H1 (cell line): ENCODE measurements around the gene ME3. TPM values are rescaled to one million over a fixed set of nuclear protein-coding genes. Genes with fewer than 3 reads are reported as not detected.

Experiments
- CTCF ChIA-PET: fragments of 300-600 bp; sonication (Branson Sonifier 250); formaldehyde crosslinking; loops from one replicate; lab custom pipeline; 2021; ENCODE audit not compliant: partially characterized antibody; lab: Charles Lee
- POLR2A ChIA-PET: fragments of 300-600 bp; sonication (Branson Sonifier 250); formaldehyde crosslinking; loops from one replicate; lab custom pipeline; 2021; ENCODE audit warnings: inconsistent platforms; ENCODE audit not compliant: partially characterized antibody; lab: Charles Lee
- DNase-seq, 2 experiments: peaks; one replicate each; pipeline versions ENCODE4 v3.0.0 to v3.0.0-alpha.2; 2010 to 2022; ENCODE audit warnings: low spot score in 2 of 2, low read depth in 1 of 2, mixed read lengths in 1 of 2
- FAIRE-seq: peaks from 2 replicates; lab custom pipeline; 2011; peaks lifted over from hg19 to GRCh38; lab: Jason Lieb, UNC
- H2AFZ ChIP-seq: 2 replicates; pipeline ENCODE4 v1.8.1; 2012; ENCODE audit warnings: low read length, inconsistent platforms
- H2AK5ac ChIP-seq: 2 replicates; pipeline ENCODE4 v1.6.1; 2013; ENCODE audit warnings: low read depth, low read length
- H2BK120ac ChIP-seq: replicated peaks from 2 replicates; pipeline ENCODE3; 2013; ENCODE audit warnings: low read depth, low read length, inconsistent platforms
- H2BK12ac ChIP-seq: 2 replicates; pipeline ENCODE4 v1.6.1; 2013; ENCODE audit warnings: low read depth, low read length
- H2BK15ac ChIP-seq: 2 replicates; pipeline ENCODE4 v1.6.1; 2013; ENCODE audit warnings: low read length
- H2BK20ac ChIP-seq: 2 replicates; pipeline ENCODE4 v1.6.1; 2013; ENCODE audit warnings: low read length
- H2BK5ac ChIP-seq: 2 replicates; pipeline ENCODE4 v1.6.1; 2013; ENCODE audit warnings: low read depth, low read length
- H3K14ac ChIP-seq: 2 replicates; pipeline ENCODE4 v1.6.1; 2013; ENCODE audit warnings: inconsistent platforms; ENCODE audit not compliant: insufficient read length
- H3K18ac ChIP-seq: 2 replicates; pipeline ENCODE4 v1.6.1; 2013; ENCODE audit warnings: low read length; ENCODE audit errors: extremely low read depth
- H3K23ac ChIP-seq: 2 replicates; pipeline ENCODE4 v1.6.1; 2013; ENCODE audit warnings: inconsistent platforms; ENCODE audit not compliant: insufficient read length
- H3K23me2 ChIP-seq: 2 replicates; pipeline ENCODE4 v1.6.1; 2013; ENCODE audit warnings: low read depth, low read length
- H3K27ac ChIP-seq: 2 replicates; pipeline ENCODE4 v1.6.1; 2011; ENCODE audit warnings: low read depth, low read length, inconsistent platforms
- H3K27me3 ChIP-seq, 4 experiments: replicated peaks in 1 of 4; 1 replicate in 1 of 4; 2 replicates in 3 of 4; pipeline versions ENCODE4 v1.6.1 to v1.8.1; 2011 to 2013; ENCODE audit warnings: low read length in 3 of 4, mild to moderate bottlenecking in 3 of 4, inconsistent platforms in 2 of 4, mixed read lengths in 2 of 4, moderate library complexity in 1 of 4; ENCODE audit not compliant: control insufficient read depth in 3 of 4, insufficient read depth in 3 of 4; ENCODE audit errors: extremely low read depth in 1 of 4
- H3K36me3 ChIP-seq, 4 experiments: 2 replicates each; pipeline versions ENCODE4 v1.6.1 to v1.8.1; 2011 to 2013; ENCODE audit warnings: mild to moderate bottlenecking in 4 of 4, low read length in 3 of 4, moderate library complexity in 2 of 4, control low read depth in 1 of 4, inconsistent platforms in 1 of 4; ENCODE audit not compliant: insufficient read depth in 4 of 4, control insufficient read depth in 2 of 4
- H3K4ac ChIP-seq: replicated peaks from 2 replicates; pipeline ENCODE3; 2013; ENCODE audit warnings: low read length, low read depth, mixed read lengths, inconsistent platforms; ENCODE audit not compliant: insufficient read length
- H3K4me1 ChIP-seq, 4 experiments: replicated peaks in 1 of 4; 1 replicate in 1 of 4; 2 replicates in 3 of 4; pipeline versions ENCODE4 v1.6.1 to v1.8.1; 2011 to 2013; ENCODE audit warnings: low read length in 3 of 4, inconsistent platforms in 2 of 4, mixed read lengths in 1 of 4; ENCODE audit not compliant: insufficient read depth in 4 of 4, control insufficient read depth in 3 of 4
- H3K4me2 ChIP-seq, 2 experiments: 2 replicates each; pipeline versions ENCODE4 v1.6.1 to v1.8.1; 2011 to 2013; ENCODE audit warnings: low read depth in 2 of 2, low read length in 2 of 2, control low read depth in 1 of 2, inconsistent platforms in 1 of 2, mild to moderate bottlenecking in 1 of 2; ENCODE audit not compliant: insufficient read depth in 1 of 2
- H3K4me3 ChIP-seq, 4 experiments: fragments of 200-600, 300-600 bp in 1 of 4; sonication (generic), shearing (Covaris generic), sonication (Bioruptor Twin) in 1 of 4; 2 replicates each; pipeline versions ENCODE4 v1.5.1 to v1.8.1; 2011 to 2016; ENCODE audit warnings: low read length in 4 of 4, low read depth in 3 of 4, control low read depth in 2 of 4, inconsistent platforms in 2 of 4, mild to moderate bottlenecking in 2 of 4, mixed read lengths in 1 of 4, moderate library complexity in 1 of 4; ENCODE audit not compliant: insufficient read depth in 2 of 4; ENCODE audit errors: extremely low read depth in 1 of 4
- H3K56ac ChIP-seq: replicated peaks from 2 replicates; pipeline ENCODE3; 2013; ENCODE audit warnings: low read depth, mild to moderate bottlenecking, mixed read lengths, low read length, inconsistent platforms; ENCODE audit not compliant: insufficient read length
- H3K79me1 ChIP-seq: 2 replicates; pipeline ENCODE4 v1.6.1; 2013; ENCODE audit warnings: low read depth, low read length, control low read depth
- H3K79me2 ChIP-seq, 2 experiments: 2 replicates each; pipeline versions ENCODE4 v1.6.1 to v1.8.1; 2012 to 2013; ENCODE audit warnings: low read length in 2 of 2, mild to moderate bottlenecking in 2 of 2, inconsistent platforms in 1 of 2; ENCODE audit not compliant: insufficient read depth in 2 of 2, control insufficient read depth in 1 of 2
- H3K9ac ChIP-seq, 4 experiments: replicated peaks in 1 of 4; 1 replicate in 1 of 4; 2 replicates in 3 of 4; pipeline versions ENCODE4 v1.6.1 to v1.8.1; 2011 to 2013; ENCODE audit warnings: low read depth in 3 of 4, low read length in 3 of 4, control low read depth in 2 of 4, mild to moderate bottlenecking in 2 of 4, moderate library complexity in 2 of 4, inconsistent platforms in 1 of 4; ENCODE audit errors: extremely low read depth in 1 of 4
- H3K9me3 ChIP-seq, 2 experiments: 2 replicates each; pipeline versions ENCODE4 v1.6.1 to v1.8.1; 2012 to 2013; ENCODE audit warnings: mild to moderate bottlenecking in 2 of 2, moderate library complexity in 2 of 2, control low read depth in 1 of 2, inconsistent platforms in 1 of 2, low read depth in 1 of 2, low read length in 1 of 2, mixed read lengths in 1 of 2; ENCODE audit not compliant: insufficient read depth in 2 of 2
- H4K20me1 ChIP-seq, 2 experiments: replicated peaks in 1 of 2; 2 replicates each; pipeline versions ENCODE3 to v1.8.1; 2011 to 2013; ENCODE audit warnings: inconsistent platforms in 2 of 2, low read length in 2 of 2, mild to moderate bottlenecking in 1 of 2; ENCODE audit not compliant: insufficient read depth in 2 of 2, control insufficient read depth in 1 of 2
- H4K5ac ChIP-seq: 2 replicates; pipeline ENCODE4 v1.6.1; 2013; ENCODE audit warnings: low read length, low read depth, mixed read lengths, inconsistent platforms; ENCODE audit not compliant: insufficient read length
- H4K8ac ChIP-seq: 2 replicates; pipeline ENCODE4 v1.8.0; 2013; ENCODE audit warnings: mild to moderate bottlenecking, moderate library complexity, low read length, inconsistent platforms; ENCODE audit not compliant: insufficient read depth; ENCODE audit errors: extremely low read depth
- H4K91ac ChIP-seq: replicated peaks from 2 replicates; pipeline ENCODE3; 2013; ENCODE audit warnings: low read length, mixed read lengths, inconsistent platforms; ENCODE audit not compliant: insufficient read length
- CREB1 ChIP-seq: IDR thresholded peaks from 2 replicates; pipeline ENCODE4 v1.6.1; 2012; ENCODE audit warnings: inconsistent platforms
- CTBP2 ChIP-seq: IDR thresholded peaks from 2 replicates; pipeline ENCODE4 v1.7.0; 2011; ENCODE audit warnings: borderline replicate concordance, mild to moderate bottlenecking, moderate library complexity, mixed read lengths, low read length; ENCODE audit not compliant: insufficient read depth, insufficient read length
- HDAC6 ChIP-seq: IDR thresholded peaks from one replicate; pipeline ENCODE4 v1.7.1; 2012; ENCODE audit warnings: low read depth, mild to moderate bottlenecking, inconsistent platforms, low read length, moderate library complexity
- MAFK ChIP-seq: IDR thresholded peaks from 2 replicates; pipeline ENCODE4 v1.6.1; 2012; ENCODE audit warnings: low read depth, mild to moderate bottlenecking, improper control_type of control experiment, low read length
- NRF1 ChIP-seq: IDR thresholded peaks from 2 replicates; pipeline ENCODE4 v1.6.1; 2011; ENCODE audit warnings: mild to moderate bottlenecking, low read depth, low read length, improper control_type of control experiment
- PHF8 ChIP-seq: fragments of 200-600 bp; sonication (generic); conservative IDR thresholded peaks from 2 replicates; pipeline ENCODE4 v1.7.1; 2012; ENCODE audit warnings: low read depth, mild to moderate bottlenecking, inconsistent platforms, low read length, moderate library complexity
- RBBP5 ChIP-seq: IDR thresholded peaks from 2 replicates; pipeline ENCODE4 v1.7.1; 2012; ENCODE audit warnings: low read depth, mild to moderate bottlenecking, inconsistent platforms, low read length, moderate library complexity, borderline replicate concordance
- SP1 ChIP-seq: IDR thresholded peaks from 2 replicates; pipeline ENCODE4 v1.6.1; 2011; ENCODE audit warnings: low read depth, low read length
- TAF1 ChIP-seq: IDR thresholded peaks from 2 replicates; pipeline ENCODE4 v1.6.1; 2011; ENCODE audit warnings: mild to moderate bottlenecking, low read depth, low read length
- ZNF274 ChIP-seq: IDR thresholded peaks from 2 replicates; pipeline ENCODE4 v1.7.0; 2012; ENCODE audit warnings: low read length, borderline replicate concordance; ENCODE audit errors: extremely low read depth
- WGBS, 2 experiments: shearing (Covaris generic) in 1 of 2; methylation state at CpG; one replicate each; pipeline versions ENCODE4 v1.1.6 to v1.1.7; 2013 to 2015; ENCODE audit warnings: low lambda C conversion rate in 2 of 2, mixed read lengths in 2 of 2, inconsistent platforms in 1 of 2, low coverage in 1 of 2, missing lambda C conversion rate in 1 of 2; ENCODE audit not compliant: insufficient replicate concordance in 2 of 2, insufficient coverage in 1 of 2, insufficient read length in 1 of 2; ENCODE audit errors: extremely low coverage in 1 of 2, missing lambda C conversion rate in 1 of 2; 5-methylcytosine and 5-hydroxymethylcytosine counted together
- polyA plus RNA-seq, 7 experiments: library from polyadenylated mRNA; depleted of rRNA in 3 of 7; stranded (reverse) in 5 of 7; unstranded in 2 of 7; fragments of >200 nt in 5 of 7; fragments of 200-250 nt in 2 of 7; gene quantifications; 1 replicate in 5 of 7; 2 replicates in 1 of 7; 4 replicates in 1 of 7; pipeline versions ENCODE4 v1.2.1 to v1.2.3, GENCODE V29; 2011 to 2013; ENCODE audit warnings: missing spikeins in 2 of 7, mixed read lengths in 2 of 7
- total RNA-seq: library from RNA; stranded (reverse); fragmentation: NEBNext Ultra II Directional; extraction: Animal tissue kit (Norgen Biotek cat#: 25700); gene quantifications from 2 replicates; pipeline ENCODE4 v1.2.1, GENCODE V29; 2021
- TF ChIP-seq, protein P1 (sequence below): IDR thresholded peaks from 2 replicates; pipeline ENCODE4 v1.6.1; 2011; ENCODE audit warnings: low read length, improper control_type of control experiment

ME3 gene
- total and polyA plus RNA-seq, 2 of the 8 experiments (the other 6 are each of a cell fraction or from before 2014, with no cell fraction given) = 1.5 to 2.8 TPM

DNA sequence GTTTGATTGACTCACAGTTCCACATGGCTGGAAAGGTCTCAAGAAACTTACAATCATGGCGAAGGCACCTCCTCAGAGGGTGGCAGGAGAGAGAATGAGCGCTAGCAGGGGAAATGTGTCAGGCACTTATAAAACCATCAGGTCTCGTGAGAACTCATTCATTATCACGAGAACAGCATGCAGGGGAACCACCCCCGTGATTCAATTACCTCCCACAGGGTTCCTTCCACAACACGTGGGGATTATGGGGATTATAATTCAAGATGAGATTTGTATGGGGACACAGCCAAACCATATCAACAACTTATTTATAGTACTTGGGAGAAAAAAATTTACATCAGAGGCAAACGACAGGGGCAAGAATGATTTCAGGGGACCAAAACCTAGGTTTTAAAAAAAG lies 3.0 kb downstream of the ME3 start:
- Histone ChIP-seq H3K36me3 (no peaks in the 10 kb centered on the region), H3K9ac (no peak overlapping the region), H2AFZ (no peak overlapping the region), H3K14ac (no peak overlapping the region), H2BK120ac (no peak overlapping the region), H3K23ac (no peak overlapping the region), H3K23me2 (peaks cover 12% of the 10 kb centered on the region; the same call in 1 of the 2 replicates), H2BK12ac (no peak overlapping the region), H4K5ac (no peak overlapping the region), H3K56ac (no peak overlapping the region), H2BK20ac (no peak overlapping the region), H4K20me1 (no peaks in the 10 kb centered on the region), H2BK15ac (no peak overlapping the region), H2AK5ac (no peak overlapping the region), H4K8ac (no peak overlapping the region), H2BK5ac (no peak overlapping the region), H3K9me3 (no peaks in the 10 kb centered on the region), H3K4me2 (no peak overlapping the region), H3K4ac (no peak overlapping the region), H3K4me3 (no peak overlapping the region), H3K27ac (no peak overlapping the region), H3K79me1 (no peaks in the 10 kb centered on the region), H3K79me2 (no peaks in the 10 kb centered on the region), H3K4me1 (peaks cover 0 to 12% (median 4%) of the 10 kb centered on the region in 4 experiments; a peak in 4 of 7 replicates), H3K27me3 (peaks cover 0 to 33% (median 23%) of the 10 kb centered on the region in 4 experiments; a peak in 6 of 7 replicates), H4K91ac (no peak overlapping the region), H3K18ac (no peak overlapping the region)
- ChIA-PET CTCF (interaction anchor here (0.9 to 1.1 kb wide), 2 partner anchors 10 to 29 kb away, joined by 3 read pairs; no protein-coding TSS in a partner anchor), POLR2A (no interaction called here)
- TF ChIP-seq TAF1 = no peak
- TF ChIP-seq, protein P1, sequence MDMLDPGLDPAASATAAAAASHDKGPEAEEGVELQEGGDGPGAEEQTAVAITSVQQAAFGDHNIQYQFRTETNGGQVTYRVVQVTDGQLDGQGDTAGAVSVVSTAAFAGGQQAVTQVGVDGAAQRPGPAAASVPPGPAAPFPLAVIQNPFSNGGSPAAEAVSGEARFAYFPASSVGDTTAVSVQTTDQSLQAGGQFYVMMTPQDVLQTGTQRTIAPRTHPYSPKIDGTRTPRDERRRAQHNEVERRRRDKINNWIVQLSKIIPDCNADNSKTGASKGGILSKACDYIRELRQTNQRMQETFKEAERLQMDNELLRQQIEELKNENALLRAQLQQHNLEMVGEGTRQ = no peak
- no peak for TF ChIP-seq RBBP5
- no peak for TF ChIP-seq MAFK
- TF ChIP-seq ZNF274 = no peak
- no peak for TF ChIP-seq CREB1
- no peak for TF ChIP-seq SP1
- TF ChIP-seq CTBP2 = no peak
- no peak for TF ChIP-seq NRF1
- no peak for TF ChIP-seq HDAC6
- TF ChIP-seq PHF8 = no peak
- FAIRE-seq = no peak
- no peak for DNase-seq
- 71% methylated on average over 7 of the region's 7 CpGs; no CpG with 5 or more reads in 1 of the 2 experiments for WGBS, 2 experiments
